HG03039 (cell line): ENCODE results near the gene NDRG3.

ENCODE experiments used
- ATAC-seq: cut with Tn5 transposase; IDR thresholded peaks from one replicate; pipeline ENCODE4 v1.9.1; 2021; ENCODE audit warnings: mild to moderate bottlenecking, moderate library complexity; ENCODE audit not compliant: unreplicated experiment

The NDRG3 gene

DNA sequence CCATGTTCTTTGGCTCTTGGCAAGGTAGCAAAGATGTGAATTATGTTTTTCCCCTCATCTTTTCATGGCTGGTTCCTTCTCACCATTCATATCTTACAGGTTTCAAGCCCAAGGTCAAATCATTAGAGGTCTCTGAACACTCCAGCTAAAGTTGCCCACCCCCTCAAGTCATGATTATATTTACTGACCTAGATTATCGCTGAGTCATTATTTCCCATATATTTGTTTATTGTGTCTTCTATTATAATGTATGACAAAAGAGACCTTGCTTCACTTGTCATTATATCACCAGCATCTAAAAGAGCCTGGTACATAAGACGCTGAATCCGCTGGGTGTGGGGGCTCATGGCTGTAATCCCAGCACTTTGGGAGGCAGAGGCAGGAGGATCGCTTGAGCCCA, 15.2 kb upstream of the NDRG3 start:
- ATAC-seq, result no peak

DNA sequence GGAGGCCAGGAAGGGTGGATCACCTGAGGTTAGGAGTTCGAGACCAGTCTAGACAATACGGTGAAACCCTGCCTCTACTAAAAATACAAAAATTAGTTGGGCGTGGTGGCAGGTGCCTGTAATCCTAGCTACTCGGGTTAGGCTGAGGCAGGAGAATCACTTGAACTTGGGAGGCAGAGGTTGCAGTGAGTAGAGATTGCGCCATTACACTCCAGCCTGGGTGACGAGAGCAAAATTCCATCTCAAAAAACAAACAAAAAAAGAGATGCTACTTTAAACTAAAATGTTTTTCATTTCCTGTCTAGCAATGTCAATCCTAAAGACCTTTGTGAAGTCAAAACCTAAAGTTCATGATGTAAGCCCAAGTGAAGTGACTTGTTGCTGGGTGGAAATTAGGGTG, 14.8 kb upstream of the NDRG3 start:
- ATAC-seq, result no peak

DNA sequence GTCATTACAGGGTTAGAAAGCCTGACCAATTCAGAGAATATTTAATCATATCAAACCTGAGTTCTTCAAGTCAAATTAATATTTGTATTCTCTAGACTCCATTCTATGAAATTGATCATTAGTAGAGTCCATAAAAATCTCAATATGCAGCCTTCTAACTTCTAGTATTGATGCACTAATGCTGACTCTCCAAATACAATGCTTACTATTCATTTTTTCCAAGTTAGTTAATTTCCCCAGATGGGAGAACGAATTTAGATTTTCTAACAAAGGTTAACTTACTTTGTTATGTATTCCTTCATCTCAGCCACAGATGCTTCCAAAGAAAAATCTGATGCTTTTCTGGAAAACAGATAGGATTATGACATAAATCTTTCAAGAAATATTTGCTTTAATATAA, 12.4 kb upstream of the NDRG3 start:
- ATAC-seq, result no peak

DNA sequence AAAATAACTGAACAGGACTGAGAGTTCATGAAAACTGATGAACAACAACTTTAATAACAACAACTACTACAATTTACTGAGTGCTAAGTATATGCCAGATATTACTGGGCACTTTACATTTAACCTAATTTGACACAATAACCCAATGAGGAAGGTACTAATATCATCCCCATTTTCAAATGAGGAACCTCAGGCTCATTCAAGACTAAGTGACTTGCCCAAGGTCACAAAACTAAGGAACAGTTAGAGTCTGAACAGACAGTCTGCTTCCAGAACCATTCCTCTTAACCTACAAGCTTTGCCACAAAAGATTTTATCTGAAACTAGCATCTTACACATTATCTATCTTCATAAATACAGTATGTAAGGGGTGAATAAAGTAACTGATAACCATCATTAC, 10.6 kb upstream of the NDRG3 start:
- ATAC-seq, result no peak

DNA sequence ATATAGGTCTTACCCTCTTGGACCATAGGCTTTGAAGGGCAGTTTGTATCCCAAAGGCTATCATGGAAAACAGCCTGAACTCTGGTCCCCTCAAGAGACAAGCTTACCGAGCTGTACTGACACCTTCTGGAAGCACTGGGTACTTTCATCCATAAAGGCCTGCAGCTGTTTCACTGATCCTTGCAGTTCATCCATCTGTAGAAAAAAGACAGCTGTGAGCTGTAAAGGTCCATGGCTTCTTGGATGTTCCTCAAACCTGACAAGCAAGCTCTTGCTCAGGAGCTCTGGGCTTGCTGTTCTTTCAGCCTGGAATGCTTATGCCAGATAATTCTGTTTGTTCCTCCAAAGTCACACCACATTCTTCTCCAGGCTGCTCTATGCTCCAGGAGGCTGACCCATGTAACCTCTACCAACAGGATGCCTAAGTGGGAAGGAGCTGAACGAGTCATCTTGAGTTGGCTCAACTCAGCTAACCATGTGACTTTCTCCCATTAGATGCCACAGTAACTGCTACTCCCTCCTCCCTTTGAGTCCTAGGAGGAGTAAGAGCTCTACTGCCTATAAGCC, 8.8 kb upstream of the NDRG3 start:
- no peak for ATAC-seq

DNA sequence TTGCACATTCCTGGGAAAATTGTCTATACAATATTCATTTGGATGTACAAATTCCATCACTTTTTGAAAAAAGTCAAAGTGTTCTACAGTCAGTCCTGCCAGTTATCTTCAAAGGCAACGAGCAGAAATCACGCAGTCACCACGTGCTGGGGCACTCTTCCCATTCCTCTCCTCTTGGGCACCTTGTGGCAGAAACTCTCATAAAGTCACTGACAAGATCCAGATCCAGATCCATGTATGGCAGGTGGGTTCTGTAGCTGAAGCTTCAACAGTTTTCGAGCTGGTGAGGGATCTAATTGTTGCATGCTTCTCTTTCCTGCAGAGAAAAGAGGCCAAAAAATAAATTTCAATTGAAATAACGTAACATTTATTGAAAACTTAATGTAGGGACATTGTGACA, 6.7 kb upstream of the NDRG3 start:
- no peak for ATAC-seq

DNA sequence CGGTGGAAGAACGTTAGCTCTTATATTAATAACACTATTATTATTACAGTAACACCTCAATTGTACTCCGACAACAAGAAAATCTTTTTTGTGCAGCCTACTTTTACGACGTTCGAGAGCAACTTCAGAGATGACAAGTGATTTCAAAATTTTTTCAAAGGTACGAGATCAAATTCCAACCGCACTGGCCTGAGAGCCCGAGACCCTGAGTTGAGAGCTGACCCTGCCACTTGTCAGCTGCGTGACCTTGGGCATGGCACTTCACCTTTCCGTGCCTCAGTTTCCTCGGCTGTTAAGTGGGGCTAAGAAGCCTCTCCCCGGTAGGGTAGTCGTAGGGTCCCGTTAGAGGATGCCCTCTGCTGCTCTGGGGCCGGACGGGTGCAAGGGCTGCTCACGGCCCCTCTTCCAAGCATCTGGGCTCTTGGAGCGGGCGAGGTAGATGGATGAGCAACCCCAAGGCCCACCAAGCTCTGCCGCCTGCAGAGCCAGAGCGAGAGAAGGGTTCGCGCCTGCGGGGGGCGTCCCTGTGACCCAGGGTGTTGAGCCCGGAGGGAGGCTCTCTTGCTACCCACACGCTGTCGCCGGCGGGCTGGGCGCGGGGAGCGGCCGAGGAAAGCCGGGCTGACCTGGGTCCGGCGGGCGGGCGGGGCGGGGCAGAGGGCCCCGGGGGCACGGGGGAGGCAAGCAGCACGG, 510 bp downstream of the NDRG3 start:
- no peak for ATAC-seq

DNA sequence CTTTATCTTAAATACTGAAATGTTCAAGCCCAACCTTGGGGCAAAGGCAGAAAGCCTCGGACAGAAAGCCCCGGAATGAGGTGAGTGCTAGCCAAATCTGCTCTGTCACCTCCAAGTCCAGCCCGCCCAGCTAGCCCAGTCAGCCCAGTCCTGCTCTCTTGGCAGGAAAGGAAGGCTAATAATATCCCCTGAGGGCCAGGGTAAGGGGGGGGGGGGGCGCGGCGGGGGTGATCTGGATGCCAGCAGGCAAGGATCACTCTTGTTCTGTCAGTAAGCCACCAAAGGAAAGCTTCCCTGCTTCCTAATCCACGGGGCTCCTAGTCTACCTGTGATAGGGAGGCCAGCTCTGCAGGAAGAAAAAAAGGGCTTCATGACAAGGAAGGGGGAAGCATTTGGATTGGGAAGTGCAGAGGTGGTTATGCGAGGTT, 1.1 kb downstream of the NDRG3 start:
- ATAC-seq, result no peak

DNA sequence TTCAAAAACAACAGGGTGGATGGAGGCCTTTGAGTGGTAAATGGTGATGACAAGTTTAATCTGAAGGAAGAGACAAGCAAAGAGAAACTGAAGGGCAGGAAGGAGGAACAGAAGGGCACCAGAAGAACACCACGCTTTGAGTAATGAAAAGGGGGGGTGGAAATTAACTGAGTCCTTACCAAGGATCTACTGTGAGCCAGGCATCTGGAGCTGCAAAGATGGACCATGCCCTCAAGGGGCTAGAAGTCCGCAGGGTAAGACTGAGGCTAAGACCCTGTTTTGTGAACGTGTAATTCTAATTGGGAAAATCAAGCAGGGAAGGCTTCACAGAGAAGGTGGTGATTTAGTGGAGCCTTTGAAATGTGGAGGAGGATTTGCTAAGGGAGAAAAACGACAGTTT, 1.6 kb downstream of the NDRG3 start:
- no peak for ATAC-seq

DNA sequence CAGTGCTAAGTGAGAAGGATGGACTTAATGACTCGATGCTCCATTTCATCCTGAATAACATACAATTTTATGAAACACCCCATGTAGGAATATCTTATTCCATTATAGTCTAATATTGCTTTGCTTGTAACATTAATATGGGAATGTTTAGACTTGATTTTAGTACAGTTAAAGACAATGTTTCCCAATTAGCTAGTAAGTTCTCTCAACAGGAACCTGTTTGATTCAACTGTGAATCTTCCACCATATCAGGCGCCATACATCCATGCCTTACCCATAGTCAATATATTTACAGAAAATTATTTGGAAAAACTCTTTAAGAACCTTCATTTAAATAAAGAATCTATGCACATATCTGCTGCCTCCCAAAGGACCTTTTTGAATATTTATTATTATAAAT, 3.3 kb downstream of the NDRG3 start:
- no peak for ATAC-seq

DNA sequence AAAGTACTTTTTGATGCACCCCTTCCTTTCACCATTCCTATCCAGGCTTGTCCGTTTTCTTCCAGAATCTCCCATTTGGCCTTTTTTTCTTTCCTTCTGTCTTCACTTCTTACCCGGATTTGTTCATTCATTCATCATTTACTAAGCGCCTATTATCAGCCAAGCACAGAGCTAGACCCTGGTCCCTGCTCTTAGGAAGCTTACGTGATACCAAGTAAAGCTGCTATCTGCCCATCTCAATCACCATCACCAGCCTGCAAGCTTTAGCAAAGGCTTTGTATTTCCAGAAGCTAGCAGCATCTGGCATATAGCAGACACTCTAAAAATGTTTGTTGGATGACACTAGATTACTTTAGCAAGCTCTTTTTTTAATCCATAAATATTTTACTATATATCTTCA, 4.8 kb downstream of the NDRG3 start:
- no peak for ATAC-seq

DNA sequence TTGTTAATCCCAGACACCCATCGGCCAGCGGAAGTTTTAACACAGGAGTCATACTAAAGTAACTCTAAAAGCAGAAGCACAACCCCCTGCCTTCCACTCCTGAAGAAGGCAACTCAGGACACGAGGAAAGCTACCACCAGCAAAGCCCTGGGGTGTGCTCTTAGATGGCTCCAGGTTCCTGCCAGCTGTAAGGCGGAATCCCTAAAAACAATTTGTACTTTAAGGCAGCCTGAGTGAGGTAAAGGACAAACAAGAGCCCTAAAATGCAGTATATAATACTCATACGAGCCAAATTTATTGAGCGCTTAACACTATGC, 8.7 kb downstream of the NDRG3 start:
- no peak for ATAC-seq

DNA sequence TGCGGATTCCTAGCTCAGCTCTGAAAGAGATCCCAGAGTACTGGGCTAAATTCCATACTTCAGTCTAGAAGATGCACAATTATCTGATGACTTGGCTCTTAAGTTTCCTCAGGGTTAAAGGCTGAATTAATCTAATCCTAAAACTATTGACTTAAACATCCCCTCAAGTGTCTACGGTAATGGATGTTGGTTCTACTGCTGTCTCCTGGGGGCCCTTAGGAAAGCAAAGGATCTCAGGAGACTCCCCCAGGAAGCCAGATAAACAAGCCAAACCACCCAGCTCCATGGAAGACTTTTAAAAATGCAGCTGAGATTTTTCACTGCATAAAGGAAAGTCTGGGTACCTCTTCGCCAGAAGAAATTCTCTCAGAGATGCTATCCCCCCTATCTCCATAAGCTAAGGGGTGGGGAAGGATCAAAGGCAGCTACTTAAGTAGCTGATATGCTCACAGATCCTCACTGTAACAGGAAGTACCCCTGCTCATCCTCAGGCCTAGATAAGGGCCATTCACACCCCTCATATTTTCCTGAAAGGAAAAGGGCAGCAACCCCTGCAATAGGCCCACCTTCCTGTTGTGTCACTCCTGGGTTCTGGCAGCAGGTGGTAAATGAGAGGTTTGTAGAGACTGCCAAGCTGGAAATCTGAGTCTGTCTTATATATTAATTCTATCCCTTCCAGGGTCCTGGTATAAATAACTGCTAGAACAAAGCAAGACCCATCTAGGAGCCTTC, 9.3 kb downstream of the NDRG3 start:
- no peak for ATAC-seq

DNA sequence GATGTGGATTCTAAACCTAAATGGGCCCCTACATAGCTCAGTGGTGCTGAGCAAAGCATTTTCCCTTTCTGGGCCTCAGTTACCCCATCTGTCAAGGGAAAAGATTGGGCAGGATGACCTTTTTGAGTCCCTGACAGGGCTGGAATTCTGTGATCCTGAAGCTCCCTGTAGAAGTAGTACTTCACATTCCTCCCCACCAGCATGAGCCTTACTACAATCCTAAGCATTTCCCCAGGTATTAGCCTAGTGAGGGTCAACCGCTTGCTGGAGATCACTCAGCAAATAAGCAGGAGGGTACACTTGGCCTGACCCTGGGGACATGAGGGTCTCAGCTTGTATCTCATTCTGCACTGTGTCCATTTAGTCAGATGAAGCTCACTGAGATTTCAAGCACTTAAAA, 13.4 kb downstream of the NDRG3 start:
- ATAC-seq, result no peak

DNA sequence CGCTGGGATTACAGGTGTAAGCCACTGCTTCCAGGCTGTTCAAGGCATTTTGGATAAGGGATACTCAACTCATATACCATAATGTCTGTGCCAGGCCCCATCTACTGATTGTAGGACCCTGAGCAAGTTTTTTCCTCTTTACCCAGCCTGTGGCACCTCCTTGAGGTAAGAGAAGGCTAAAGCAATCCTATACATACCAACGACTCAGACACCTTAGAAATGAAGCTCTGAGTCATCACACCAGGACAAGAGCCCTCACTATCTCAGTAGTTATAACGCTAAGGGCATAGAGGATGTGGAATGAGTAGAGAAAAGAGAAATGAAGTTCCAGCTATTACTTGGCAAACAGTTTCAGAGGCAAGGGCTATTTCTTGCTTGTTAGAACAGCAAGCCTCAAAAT, 16.9 kb downstream of the NDRG3 start:
- no peak for ATAC-seq

DNA sequence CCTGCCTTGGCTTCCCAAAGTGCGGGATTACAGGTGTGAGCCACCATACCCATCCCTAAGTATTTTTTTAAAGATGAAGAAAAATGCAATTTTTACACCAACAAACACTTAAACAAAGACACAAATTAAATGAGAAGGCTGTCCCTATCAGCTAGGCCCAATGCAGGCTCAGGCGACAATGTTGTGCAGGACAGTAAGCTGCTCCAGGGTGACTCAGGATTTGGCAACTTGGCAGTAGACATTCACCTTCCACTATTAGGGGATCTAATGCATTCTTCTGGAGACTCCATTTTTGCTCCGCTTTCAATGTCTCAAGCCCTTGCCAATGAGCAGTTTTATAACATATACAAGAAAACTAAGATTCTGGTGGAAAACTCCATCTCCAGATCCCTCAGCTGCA, 19.7 kb downstream of the NDRG3 start:
- no peak for ATAC-seq

DNA sequence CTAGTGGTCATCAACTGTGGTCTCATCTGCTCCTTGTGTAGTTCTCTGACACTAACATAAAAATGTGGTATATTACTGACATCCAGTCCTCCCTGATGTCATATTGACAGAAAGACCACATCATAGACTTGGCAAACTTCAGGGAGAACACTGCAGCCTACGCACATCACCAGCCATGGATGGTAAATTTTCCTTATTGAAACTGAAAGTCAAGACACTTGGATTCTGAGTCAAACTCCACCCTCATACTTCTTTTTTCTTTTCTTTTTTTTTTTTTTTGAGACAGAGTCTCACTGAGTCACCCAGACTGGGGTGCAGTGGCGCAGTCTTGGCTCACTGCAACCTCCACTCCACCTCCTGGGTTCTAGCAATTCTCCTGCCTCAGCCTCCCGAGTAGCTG, 25.4 kb downstream of the NDRG3 start:
- ATAC-seq, result no peak

DNA sequence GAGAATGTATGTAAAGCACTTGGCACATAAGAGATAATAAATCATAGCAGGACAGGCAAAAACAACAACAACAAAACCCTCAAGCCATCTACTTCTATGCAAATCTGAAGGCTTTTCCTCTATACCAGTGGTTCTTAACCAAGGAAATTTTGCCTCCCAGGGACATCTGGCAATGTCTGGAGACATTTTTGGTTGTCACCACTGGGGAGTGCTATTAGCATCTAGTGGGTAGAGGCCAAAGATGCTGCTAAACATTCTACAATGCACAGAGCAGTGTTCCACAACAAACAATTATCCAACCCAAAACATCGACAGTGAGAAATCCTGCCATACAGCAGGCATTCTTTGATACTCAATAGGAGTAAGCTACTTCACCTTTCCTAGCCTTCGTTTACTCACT, 28.2 kb downstream of the NDRG3 start:
- no peak for ATAC-seq

DNA sequence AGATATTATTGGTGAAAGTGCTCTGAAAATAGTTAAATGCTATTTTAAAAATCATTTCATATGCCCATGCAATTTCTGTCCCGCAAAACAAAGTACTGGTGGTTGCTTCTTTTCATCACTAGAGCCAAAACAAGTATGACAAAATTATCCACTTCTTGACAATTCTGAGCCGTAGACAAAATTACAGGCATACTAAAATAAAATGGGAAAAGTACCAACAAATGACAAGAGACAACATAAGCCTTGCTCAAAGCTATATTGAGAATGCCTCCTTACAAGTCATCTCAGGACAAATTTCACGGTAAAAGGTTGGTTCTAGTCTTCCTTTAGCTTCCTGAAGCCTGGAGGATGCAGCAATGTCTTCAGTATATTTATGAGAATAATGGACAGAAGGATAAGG, 28.9 kb downstream of the NDRG3 start:
- no peak for ATAC-seq

DNA sequence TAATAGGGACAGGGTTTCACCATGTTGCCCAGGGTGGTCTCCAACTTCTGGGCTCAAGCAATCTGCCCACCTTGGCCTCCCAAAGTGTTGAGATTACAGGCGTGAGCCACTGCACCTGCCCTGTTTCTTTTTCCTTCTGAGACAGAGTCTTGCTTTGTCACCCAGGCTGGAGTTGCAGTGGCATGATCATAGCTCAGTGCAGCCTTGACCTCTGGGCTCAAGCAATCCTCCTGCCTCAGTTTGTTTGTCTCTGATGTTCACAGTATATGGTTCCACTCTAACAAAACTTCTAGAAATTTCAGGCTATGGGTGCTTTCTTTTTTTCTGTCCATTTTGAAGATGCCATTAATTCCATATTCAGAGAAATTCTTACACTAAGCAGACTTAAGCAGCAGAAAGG, 33.1 kb downstream of the NDRG3 start:
- no peak for ATAC-seq

DNA sequence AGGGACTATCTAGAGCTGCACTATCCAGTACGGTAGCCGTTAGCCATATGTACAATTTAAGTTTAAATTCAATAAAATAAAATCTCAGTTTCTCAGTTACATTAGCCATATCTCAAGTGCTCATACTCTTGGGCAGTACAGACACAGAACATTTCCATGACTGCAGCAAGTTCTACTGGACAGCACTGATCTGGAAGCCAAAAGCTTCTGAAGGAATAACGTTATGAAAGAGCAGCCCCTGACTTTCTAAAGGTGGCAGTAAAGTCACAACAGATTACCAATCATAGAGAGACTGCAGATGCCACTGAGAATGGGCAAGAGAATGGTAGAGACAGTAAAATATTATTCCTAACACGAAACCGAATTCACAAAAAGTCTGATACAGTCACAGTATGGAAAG, 36.8 kb downstream of the NDRG3 start:
- ATAC-seq, result no peak

DNA sequence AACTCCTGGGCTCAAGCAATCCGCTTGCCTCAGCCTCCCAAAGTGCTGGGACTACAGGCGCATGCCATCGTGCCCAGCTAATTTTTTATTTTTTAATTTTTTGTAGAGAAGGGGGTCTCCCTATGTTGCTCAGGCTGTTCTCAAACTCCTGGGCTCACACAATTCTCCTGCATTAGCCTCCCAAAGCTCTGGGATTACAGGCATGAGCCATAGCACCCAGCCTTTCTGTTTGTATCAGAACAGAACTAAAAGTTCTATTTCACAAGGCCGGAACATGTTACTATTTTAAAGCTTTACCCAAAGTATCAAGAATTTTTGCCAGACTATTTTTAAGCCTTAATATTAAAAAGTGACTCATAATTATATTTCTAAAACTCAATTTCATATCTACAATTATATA, 42.4 kb downstream of the NDRG3 start:
- no peak for ATAC-seq

DNA sequence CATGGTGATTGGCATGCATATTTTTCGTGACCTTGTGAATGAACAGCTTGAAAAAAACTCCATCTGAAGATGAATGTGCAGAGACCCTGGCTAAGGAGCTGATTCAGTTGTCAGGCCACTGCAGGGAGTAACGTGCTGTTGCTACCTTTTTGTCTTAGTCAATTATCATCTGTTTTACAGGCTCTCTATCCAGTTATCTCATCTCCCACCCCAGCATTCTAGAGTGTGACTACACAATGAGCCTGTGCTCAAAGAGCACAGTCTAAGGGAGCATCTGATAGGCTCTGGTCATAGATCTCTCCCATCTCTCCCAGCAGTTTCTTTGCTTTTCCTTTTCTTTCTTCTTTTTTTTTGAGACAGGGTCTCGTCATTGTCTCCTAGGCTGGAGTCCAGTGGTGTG, 45.5 kb downstream of the NDRG3 start:
- ATAC-seq, result no peak
